ENCODE data around the gene PRTN3. TPM values are rescaled to one million over a fixed set of nuclear protein-coding genes. Genes with fewer than 3 reads are reported as not detected.

Gene PRTN3
- total RNA-seq, 1 donor from 2014 or later: 0.32 TPM

DNA sequence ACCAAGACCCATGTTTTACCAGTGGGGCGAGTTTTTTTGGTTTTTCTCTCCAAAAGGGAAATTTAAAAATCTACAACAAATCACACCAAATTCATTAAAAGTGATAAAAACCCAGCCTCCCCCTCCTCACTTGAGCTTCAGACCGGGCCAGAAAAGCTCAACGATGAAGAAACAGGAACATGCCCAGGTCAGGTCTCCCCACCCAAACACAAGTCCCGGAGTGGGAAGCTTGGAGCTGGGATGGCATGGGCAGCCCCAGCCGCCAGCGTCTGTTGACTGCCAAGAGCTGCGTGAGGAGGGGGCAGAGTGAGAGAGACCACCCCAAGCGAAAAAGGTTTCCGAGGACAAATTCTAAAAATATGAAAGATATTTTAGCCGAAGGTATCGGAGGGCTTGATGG, 56.2 kb downstream of the PRTN3 start:
- no peak for DNase-seq (ENCODE audit: low spot score)

GRCh38 chr19:897442-898039, 56.7 kb downstream of the PRTN3 start:
- no peak for DNase-seq (ENCODE audit: low spot score)

Small RNA genes within 50 kb of the gene (microRNA-seq; reads per million reads assigned to microRNA genes)
- not detected for gene MIR3187 (ENCODE audit: borderline number of aligned reads)
- 5.1 reads per million for gene MIR4745 (ENCODE audit: borderline number of aligned reads)

Other genes starting within 250 kb of the PRTN3 start
- 36.9 TPM for gene POLRMT, start 207.5 kb upstream of the PRTN3 start, total RNA-seq
- gene FGF22, start 201.1 kb upstream of the PRTN3 start, total RNA-seq: 0.22 TPM
- gene RNF126, start 177.8 kb upstream of the PRTN3 start, total RNA-seq: 37.3 TPM
- 193 TPM for gene FSTL3, start 164.6 kb upstream of the PRTN3 start, total RNA-seq
- gene PRSS57, start 145.5 kb upstream of the PRTN3 start, total RNA-seq: not detected
- 212 TPM for gene PALM, start 132.1 kb upstream of the PRTN3 start, total RNA-seq
- 0.67 TPM for gene MISP, start 89.9 kb upstream of the PRTN3 start, total RNA-seq
- 236 TPM for gene PTBP1, start 43.5 kb upstream of the PRTN3 start, total RNA-seq
- not detected for gene PLPPR3, start 19.0 kb upstream of the PRTN3 start, total RNA-seq
- gene AZU1, start 13.2 kb upstream of the PRTN3 start, total RNA-seq: 0.39 TPM
- gene ELANE, start 11.3 kb downstream of the PRTN3 start, total RNA-seq: 1.3 TPM
- 1,010 TPM for gene CFD, start 18.7 kb downstream of the PRTN3 start, total RNA-seq
- 28.8 TPM for gene MED16, start 52.2 kb downstream of the PRTN3 start, total RNA-seq
- not detected for gene RNU6-9, start 52.5 kb downstream of the PRTN3 start, total RNA-seq
- gene R3HDM4, start 72.2 kb downstream of the PRTN3 start, total RNA-seq: 48.2 TPM
- gene KISS1R, start 76.3 kb downstream of the PRTN3 start, total RNA-seq: not detected
- 19.5 TPM for gene ARID3A, start 85.0 kb downstream of the PRTN3 start, total RNA-seq
- gene WDR18, start 143.3 kb downstream of the PRTN3 start, total RNA-seq: 20.6 TPM
- gene GRIN3B, start 159.4 kb downstream of the PRTN3 start, total RNA-seq: 0.16 TPM
- gene TMEM259, start 180.1 kb downstream of the PRTN3 start, total RNA-seq: 143 TPM
- not detected for gene RNU6-2, start 180.5 kb downstream of the PRTN3 start, total RNA-seq
- gene CNN2, start 185.6 kb downstream of the PRTN3 start, total RNA-seq: 124 TPM
- gene ABCA7, start 199.1 kb downstream of the PRTN3 start, total RNA-seq: 19.9 TPM
- 25.5 TPM for gene ARHGAP45, start 226.2 kb downstream of the PRTN3 start, total RNA-seq

All from mesenteric fat pad (tissue), 1 donor.